CD4-positive, CD25-positive, alpha-beta regulatory T cell (primary cell): Measurements from ENCODE around the gene GOLPH3. TPM values are rescaled to one million over a fixed set of nuclear protein-coding genes. Genes with fewer than 3 reads are reported as not detected.

Experiments
- ATAC-seq, 2 donors: fragments of 150-1000 bp; cut with Tn5 transposase; one replicate each; pipeline ENCODE4 v1.10.0; 2021; ENCODE audit warnings: low read depth in 2 of 2, moderate number of reproducible peaks in 2 of 2, moderate library complexity in 1 of 2
- DNase-seq, 3 donors: peaks; one replicate each; pipeline versions ENCODE4 v3.0.0 to v3.0.0-alpha.2; 2012 to 2022; ENCODE audit warnings: mixed read lengths in 1 of 3
- H3K27ac ChIP-seq: one replicate; pipeline ENCODE4 v1.7.0; 2013; ENCODE audit warnings: mild to moderate bottlenecking, low read length; ENCODE audit not compliant: insufficient read depth, poor library complexity, severe bottlenecking
- H3K27me3 ChIP-seq: one replicate; pipeline ENCODE4 v1.7.0; 2013; ENCODE audit warnings: low read length; ENCODE audit not compliant: control insufficient read depth, insufficient read depth
- H3K36me3 ChIP-seq: one replicate; pipeline ENCODE4 v1.7.0; 2013; ENCODE audit warnings: mild to moderate bottlenecking, low read length, moderate library complexity; ENCODE audit not compliant: control insufficient read depth, insufficient read depth
- H3K4me1 ChIP-seq: 2 replicates; pipeline ENCODE4 v1.7.0; 2013; ENCODE audit warnings: mild to moderate bottlenecking, low read length; ENCODE audit not compliant: insufficient read depth, control insufficient read depth, poor library complexity, severe bottlenecking
- H3K4me3 ChIP-seq: one replicate; pipeline ENCODE4 v1.7.0; 2013; ENCODE audit warnings: low read depth, mild to moderate bottlenecking, low read length, moderate library complexity
- H3K9me3 ChIP-seq, 2 experiments: 1 replicate in 1 of 2; 2 replicates in 1 of 2; pipeline ENCODE4 v1.7.0; 2013; ENCODE audit warnings: low read length in 2 of 2, mild to moderate bottlenecking in 1 of 2, moderate library complexity in 1 of 2; ENCODE audit not compliant: control insufficient read depth in 2 of 2
- H3K27ac Mint-ChIP-seq, 3 donors: one replicate each; pipeline ENCODE4 v1.8.0; 2020 to 2022; ENCODE audit warnings: mild to moderate bottlenecking in 3 of 3, mixed read lengths in 3 of 3, moderate library complexity in 2 of 3
- H3K27me3 Mint-ChIP-seq: one replicate; pipeline ENCODE4 v1.8.0; 2022; ENCODE audit warnings: mild to moderate bottlenecking, mixed read lengths
- H3K36me3 Mint-ChIP-seq: one replicate; pipeline ENCODE4 v1.8.0; 2020; ENCODE audit warnings: mixed read lengths
- H3K4me1 Mint-ChIP-seq, 4 donors: one replicate each; pipeline ENCODE4 v1.8.0; 2020 to 2022; ENCODE audit warnings: mixed read lengths in 4 of 4, mild to moderate bottlenecking in 1 of 4
- H3K4me3 Mint-ChIP-seq, 4 donors: one replicate each; pipeline ENCODE4 v1.8.0; 2020 to 2022; ENCODE audit warnings: mild to moderate bottlenecking in 4 of 4, mixed read lengths in 4 of 4, moderate library complexity in 3 of 4
- H3K9me3 Mint-ChIP-seq, 7 donors: one replicate each; pipeline ENCODE4 v1.8.0; 2020 to 2022; ENCODE audit warnings: mixed read lengths in 7 of 7, mild to moderate bottlenecking in 3 of 7, moderate library complexity in 2 of 7
- polyA plus RNA-seq, 4 donors: library from polyadenylated mRNA; unstranded; fragments of 300-500 nt; fragmentation: Illumina TruSeq; gene quantifications; one replicate each; pipeline ENCODE4 v1.2.3, GENCODE V29; 2021
- total RNA-seq: library from RNA; stranded (reverse); gene quantifications from one replicate; pipeline ENCODE4 v1.2.3, GENCODE V29; 2022

The GOLPH3 gene
- total and polyA plus RNA-seq, 5 donors from 2014 or later, result 66.8 to 130 (median 112) TPM

- no peaks in the 10 kb centered on the region for H3K27me3 ChIP-seq
- H3K27ac ChIP-seq, result no peak overlapping the region
- peaks cover 12% of the 10 kb centered on the region for H3K36me3 ChIP-seq
- peaks cover 0 to 6% (median 0%) of the 10 kb centered on the region in 4 donors for H3K4me1 Mint-ChIP-seq
- H3K9me3 ChIP-seq, result no peaks in the 10 kb centered on the region
- no peaks in the 10 kb centered on the region for H3K9me3 Mint-ChIP-seq
- H3K27ac Mint-ChIP-seq, result no peak overlapping the region
- no peak for DNase-seq
- peaks cover 3% of the 10 kb centered on the region for H3K4me1 ChIP-seq
- no peak overlapping the region for H3K4me3 Mint-ChIP-seq
- ATAC-seq, result no peak
- no peaks in the 10 kb centered on the region for H3K27me3 Mint-ChIP-seq
- H3K36me3 Mint-ChIP-seq, result peaks cover 7% of the 10 kb centered on the region
- H3K4me3 ChIP-seq, result no peak overlapping the region
Measured at GRCh38 chr5:32095261-32095671, 78.9 kb downstream of the GOLPH3 start.

- H3K4me3 Mint-ChIP-seq, result no peak overlapping the region
- no peak overlapping the region for H3K4me3 ChIP-seq
- H3K27ac Mint-ChIP-seq, result no peak overlapping the region
- no peaks in the 10 kb centered on the region for H3K27me3 Mint-ChIP-seq
- H3K4me1 ChIP-seq, result peaks cover 3% of the 10 kb centered on the region
- H3K36me3 Mint-ChIP-seq, result peaks cover 7% of the 10 kb centered on the region
- H3K27me3 ChIP-seq, result no peaks in the 10 kb centered on the region
- peaks cover 0 to 6% (median 0%) of the 10 kb centered on the region in 4 donors for H3K4me1 Mint-ChIP-seq
- H3K36me3 ChIP-seq, result peaks cover 7% of the 10 kb centered on the region
- ATAC-seq, result no peak
- no peaks in the 10 kb centered on the region for H3K9me3 Mint-ChIP-seq
- no peak for DNase-seq
- H3K27ac ChIP-seq, result no peak overlapping the region
- no peaks in the 10 kb centered on the region for H3K9me3 ChIP-seq
Measured at GRCh38 chr5:32094691-32095090, 79.4 kb downstream of the GOLPH3 start.

- Mint-ChIP-seq H3K27ac (peak overlapping the region in 2 of 3 donors; percentile 69 to 76), H3K9me3 (no peaks in the 10 kb centered on the region), H3K36me3 (peaks cover 7% of the 10 kb centered on the region), H3K27me3 (no peaks in the 10 kb centered on the region), H3K4me3 (no peak overlapping the region), H3K4me1 (peaks cover 0 to 6% (median 0%) of the 10 kb centered on the region in 4 donors)
- Histone ChIP-seq H3K4me1 (peaks cover 3% of the 10 kb centered on the region), H3K27me3 (no peaks in the 10 kb centered on the region), H3K9me3 (no peaks in the 10 kb centered on the region), H3K36me3 (no peaks in the 10 kb centered on the region), H3K27ac (no peak overlapping the region), H3K4me3 (no peak overlapping the region)
- ATAC-seq (peak; percentile 64 to 72), DNase-seq (peak; percentile 25 to 74 (median 55))
Measured at GRCh38 chr5:32092938-32093812, 80.9 kb downstream of the GOLPH3 start.

GRCh38 chr5:32090755-32091128 is 83.4 kb downstream of the GOLPH3 start:
- H3K36me3 ChIP-seq, result no peaks in the 10 kb centered on the region
- Mint-ChIP-seq H3K4me3 (no peak overlapping the region), H3K27me3 (no peaks in the 10 kb centered on the region), H3K9me3 (no peaks in the 10 kb centered on the region), H3K36me3 (no peaks in the 10 kb centered on the region), H3K27ac (no peak overlapping the region), H3K4me1 (peaks cover 0 to 6% (median 0%) of the 10 kb centered on the region in 4 donors)
- no peak overlapping the region for H3K4me3 ChIP-seq
- H3K27me3 ChIP-seq, result no peaks in the 10 kb centered on the region
- no peak overlapping the region for H3K27ac ChIP-seq
- H3K4me1 ChIP-seq, result peaks cover 3% of the 10 kb centered on the region
- no peak for ATAC-seq
- H3K9me3 ChIP-seq, result no peaks in the 10 kb centered on the region
- DNase-seq, result no peak

- DNase-seq (no peak), ATAC-seq (no peak)
- Mint-ChIP-seq H3K4me3 (no peak overlapping the region), H3K9me3 (no peaks in the 10 kb centered on the region), H3K36me3 (no peaks in the 10 kb centered on the region), H3K4me1 (peaks cover 0 to 6% (median 0%) of the 10 kb centered on the region in 4 donors), H3K27ac (no peak overlapping the region), H3K27me3 (no peaks in the 10 kb centered on the region)
- Histone ChIP-seq H3K36me3 (no peaks in the 10 kb centered on the region), H3K4me3 (no peak overlapping the region), H3K27me3 (no peaks in the 10 kb centered on the region), H3K9me3 (no peaks in the 10 kb centered on the region), H3K4me1 (peaks cover 3% of the 10 kb centered on the region), H3K27ac (no peak overlapping the region)
Measured at GRCh38 chr5:32090026-32090754, 83.9 kb downstream of the GOLPH3 start.

- H3K27ac Mint-ChIP-seq, result no peak overlapping the region
Measured at GRCh38 chr5:32089146-32090000, 84.7 kb downstream of the GOLPH3 start.

GRCh38 chr5:32088214-32088613 is 85.9 kb downstream of the GOLPH3 start:
- Mint-ChIP-seq H3K36me3 (no peaks in the 10 kb centered on the region), H3K4me1 (peaks cover 0 to 4% (median 0%) of the 10 kb centered on the region in 4 donors), H3K4me3 (no peak overlapping the region), H3K27me3 (no peaks in the 10 kb centered on the region), H3K9me3 (peaks cover 0 to 2% (median 0%) of the 10 kb centered on the region in 7 donors), H3K27ac (no peak overlapping the region)
- DNase-seq (no peak), ATAC-seq (no peak)
- Histone ChIP-seq H3K4me3 (no peak overlapping the region), H3K36me3 (no peaks in the 10 kb centered on the region), H3K9me3 (no peaks in the 10 kb centered on the region), H3K27ac (no peak overlapping the region), H3K27me3 (no peaks in the 10 kb centered on the region), H3K4me1 (peaks cover 3% of the 10 kb centered on the region)

More at GRCh38 chr5:32089146-32090000, 84.7 kb downstream of the GOLPH3 start:
- H3K27me3 ChIP-seq, result no peaks in the 10 kb centered on the region
- no peak overlapping the region for H3K27ac ChIP-seq
- no peaks in the 10 kb centered on the region for H3K36me3 ChIP-seq
- no peaks in the 10 kb centered on the region for H3K27me3 Mint-ChIP-seq
- H3K4me3 ChIP-seq, result no peak overlapping the region
- no peaks in the 10 kb centered on the region for H3K9me3 ChIP-seq
- no peak for DNase-seq
- ATAC-seq, result no peak
- no peaks in the 10 kb centered on the region for H3K9me3 Mint-ChIP-seq
- H3K4me1 ChIP-seq, result peaks cover 3% of the 10 kb centered on the region
- no peaks in the 10 kb centered on the region for H3K36me3 Mint-ChIP-seq
- no peak overlapping the region for H3K4me3 Mint-ChIP-seq
- H3K4me1 Mint-ChIP-seq, result peaks cover 0 to 6% (median 0%) of the 10 kb centered on the region in 4 donors
